H9 (cell line): ENCODE results near the gene LONP2. TPM values are rescaled to one million over a fixed set of nuclear protein-coding genes. Genes with fewer than 3 reads are reported as not detected.

Experiments
- DNase-seq: peaks from one replicate; pipeline ENCODE4 v3.0.0-alpha.2; 2017
- H2AFZ ChIP-seq: one replicate; pipeline ENCODE4 v1.6.1; 2013; ENCODE audit warnings: mild to moderate bottlenecking, low read length, control low read depth, moderate library complexity
- H2AK5ac ChIP-seq: 2 replicates; pipeline ENCODE4 v1.6.1; 2013; ENCODE audit warnings: low read length, control low read depth, mixed read lengths; ENCODE audit not compliant: insufficient read length
- H2BK120ac ChIP-seq: one replicate; pipeline ENCODE4 v1.6.1; 2013; ENCODE audit warnings: low read depth, mild to moderate bottlenecking, low read length, control low read depth, inconsistent platforms; ENCODE audit not compliant: poor library complexity, severe bottlenecking
- H2BK12ac ChIP-seq: 2 replicates; pipeline ENCODE4 v1.6.1; 2013; ENCODE audit warnings: low read length, control low read depth, mixed read lengths, low read depth; ENCODE audit not compliant: insufficient read length
- H2BK15ac ChIP-seq: 2 replicates; pipeline ENCODE4 v1.6.1; 2013; ENCODE audit warnings: low read depth, low read length, control low read depth
- H2BK20ac ChIP-seq: one replicate; pipeline ENCODE4 v1.6.1; 2013; ENCODE audit warnings: low read depth, mild to moderate bottlenecking, low read length, control low read depth, inconsistent platforms; ENCODE audit not compliant: poor library complexity, severe bottlenecking
- H2BK5ac ChIP-seq: 2 replicates; pipeline ENCODE4 v1.6.1; 2013; ENCODE audit warnings: low read length, control low read depth, mixed read lengths; ENCODE audit not compliant: insufficient read length
- H3K14ac ChIP-seq: 2 replicates; pipeline ENCODE4 v1.6.1; 2013; ENCODE audit warnings: low read length, control low read depth; ENCODE audit not compliant: insufficient read depth
- H3K18ac ChIP-seq: 2 replicates; pipeline ENCODE4 v1.6.1; 2013; ENCODE audit warnings: low read depth, mild to moderate bottlenecking, mixed read lengths, low read length, control low read depth; ENCODE audit not compliant: insufficient read length
- H3K23ac ChIP-seq: 2 replicates; pipeline ENCODE4 v1.6.1; 2013; ENCODE audit warnings: low read length, control low read depth, mixed read lengths, low read depth; ENCODE audit not compliant: insufficient read length
- H3K23me2 ChIP-seq: 2 replicates; pipeline ENCODE4 v1.6.1; 2013; ENCODE audit warnings: low read depth, mild to moderate bottlenecking, mixed read lengths, low read length, control low read depth; ENCODE audit not compliant: insufficient read length, poor library complexity, severe bottlenecking
- H3K27ac ChIP-seq: 2 replicates; pipeline ENCODE4 v1.5.1; 2013; ENCODE audit warnings: low read length, control low read depth, mixed read lengths, low read depth; ENCODE audit not compliant: insufficient read length
- H3K27me3 ChIP-seq: 2 replicates; pipeline ENCODE4 v1.6.1; 2013; ENCODE audit warnings: low read length, control low read depth, inconsistent platforms; ENCODE audit not compliant: insufficient read depth
- H3K4ac ChIP-seq: 2 replicates; pipeline ENCODE4 v1.6.1; 2013; ENCODE audit warnings: low read depth, mild to moderate bottlenecking, control low read depth, inconsistent platforms, low read length, moderate library complexity
- H3K4me1 ChIP-seq: 2 replicates; pipeline ENCODE4 v1.6.1; 2013; ENCODE audit warnings: low read length, control low read depth, inconsistent platforms; ENCODE audit not compliant: insufficient read depth
- H3K4me2 ChIP-seq: 2 replicates; pipeline ENCODE4 v1.6.1; 2013; ENCODE audit warnings: low read length, control low read depth, mixed read lengths; ENCODE audit not compliant: insufficient read length, insufficient read depth
- H3K56ac ChIP-seq: 2 replicates; pipeline ENCODE4 v1.6.1; 2013; ENCODE audit warnings: low read depth, mild to moderate bottlenecking, mixed read lengths, low read length, control low read depth; ENCODE audit not compliant: insufficient read length
- H3K79me1 ChIP-seq: 2 replicates; pipeline ENCODE4 v1.6.1; 2013; ENCODE audit warnings: low read depth, mild to moderate bottlenecking, moderate library complexity, low read length, control low read depth, inconsistent platforms; ENCODE audit not compliant: insufficient read depth, poor library complexity, severe bottlenecking
- H3K79me2 ChIP-seq: 2 replicates; pipeline ENCODE4 v1.6.1; 2013; ENCODE audit warnings: low read length, control low read depth, inconsistent platforms; ENCODE audit not compliant: insufficient read depth
- H3K9ac ChIP-seq: 2 replicates; pipeline ENCODE4 v1.6.1; 2013; ENCODE audit warnings: low read length, control low read depth, mixed read lengths; ENCODE audit not compliant: insufficient read length; ENCODE audit errors: extremely low read depth
- H3K9me3 ChIP-seq: one replicate; pipeline ENCODE4 v1.6.1; 2013; ENCODE audit warnings: low read depth, low read length, inconsistent platforms; ENCODE audit not compliant: control insufficient read depth
- H3T11ph ChIP-seq: one replicate; pipeline ENCODE4 v1.6.1; 2013; ENCODE audit warnings: mild to moderate bottlenecking, low read length, control low read depth, inconsistent platforms
- H4K20me1 ChIP-seq: one replicate; pipeline ENCODE4 v1.6.1; 2013; ENCODE audit not compliant: control insufficient read depth, insufficient read length, insufficient read depth
- H4K5ac ChIP-seq: 2 replicates; pipeline ENCODE4 v1.6.1; 2013; ENCODE audit warnings: low read depth, mild to moderate bottlenecking, mixed read lengths, low read length, control low read depth; ENCODE audit not compliant: insufficient read length
- H4K8ac ChIP-seq: replicated peaks from 2 replicates; pipeline ENCODE4 v1.6.1; 2013; ENCODE audit warnings: low read length, control low read depth, mixed read lengths, low read depth; ENCODE audit not compliant: insufficient read length
- H4K91ac ChIP-seq: 2 replicates; pipeline ENCODE4 v1.6.1; 2013; ENCODE audit warnings: low read depth, mild to moderate bottlenecking, moderate library complexity, mixed read lengths, low read length, control low read depth; ENCODE audit not compliant: insufficient read length
- H3K27ac Mint-ChIP-seq, 3 experiments: 2 replicates in 2 of 3; 3 replicates in 1 of 3; pipeline ENCODE4 v1.8.0; 2020 to 2021; ENCODE audit warnings: mixed read lengths in 3 of 3, mild to moderate bottlenecking in 1 of 3, moderate library complexity in 1 of 3
- H3K27me3 Mint-ChIP-seq: 2 replicates; pipeline ENCODE4 v1.8.0; 2021; ENCODE audit warnings: low read depth, mild to moderate bottlenecking, moderate library complexity, mixed read lengths
- H3K36me3 Mint-ChIP-seq, 3 experiments: 2 replicates in 2 of 3; 3 replicates in 1 of 3; pipeline ENCODE4 v1.8.0; 2020 to 2021; ENCODE audit warnings: low read depth in 3 of 3, mixed read lengths in 3 of 3; ENCODE audit not compliant: insufficient read depth in 1 of 3
- H3K4me1 Mint-ChIP-seq, 2 experiments: 2 replicates each; pipeline ENCODE4 v1.8.0; 2020; ENCODE audit warnings: mixed read lengths in 2 of 2
- H3K4me3 Mint-ChIP-seq, 2 experiments: 2 replicates in 1 of 2; 3 replicates in 1 of 2; pipeline ENCODE4 v1.8.0; 2020 to 2021; ENCODE audit warnings: mild to moderate bottlenecking in 2 of 2, mixed read lengths in 2 of 2, moderate library complexity in 1 of 2
- H3K9me3 Mint-ChIP-seq, 2 experiments: 2 replicates in 1 of 2; 3 replicates in 1 of 2; pipeline ENCODE4 v1.8.0; 2020; ENCODE audit warnings: mild to moderate bottlenecking in 2 of 2, mixed read lengths in 2 of 2, moderate library complexity in 1 of 2
- CTCF ChIP-seq: fragments of 200-600 bp; sonication (generic); conservative IDR thresholded peaks from 3 replicates; pipeline ENCODE4 v1.8.0; 2021; ENCODE audit warnings: antibody characterized with exemption, mild to moderate bottlenecking
- WGBS: extraction: QIAGEN DNeasy Blood & Tissue Kit; methylation state at CpG from one replicate; pipeline ENCODE4 v1.1.7; 2013; ENCODE audit warnings: missing lambda C conversion rate, low lambda C conversion rate, mixed read lengths; ENCODE audit not compliant: insufficient read length; ENCODE audit errors: extremely low coverage; 5-methylcytosine and 5-hydroxymethylcytosine counted together
- total RNA-seq: library from RNA; stranded (reverse); gene quantifications from 2 replicates; pipeline ENCODE4 v1.2.1, GENCODE V29; 2021

Gene LONP2
- total RNA-seq, 1 experiment from 2014 or later = 27.8 TPM

DNA sequence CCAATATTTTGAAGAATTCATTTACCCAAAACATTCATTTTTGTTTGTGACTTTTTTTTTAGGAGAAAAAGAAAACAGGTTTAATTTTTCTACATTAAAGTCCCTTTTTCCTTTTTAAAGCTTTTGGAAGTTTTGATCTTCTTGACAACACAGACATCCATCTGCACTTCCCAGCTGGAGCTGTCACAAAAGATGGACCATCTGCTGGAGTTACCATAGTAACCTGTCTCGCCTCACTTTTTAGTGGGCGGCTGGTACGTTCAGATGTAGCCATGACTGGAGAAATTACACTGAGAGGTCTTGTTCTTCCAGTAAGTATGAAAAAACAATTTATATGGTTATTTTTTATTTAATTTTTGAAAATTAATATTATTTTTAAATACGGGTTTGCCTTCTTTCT lies 103.9 kb downstream of the LONP2 start:
- no peak for TF ChIP-seq CTCF
- no peaks in the 10 kb centered on the region for H3K9me3 Mint-ChIP-seq
- H3K9me3 ChIP-seq = no peaks in the 10 kb centered on the region
- H3K79me2 ChIP-seq = 0 out of 2 replicates have a peak, but pooled peaks cover 3% of the 10 kb centered on the region
- no peak overlapping the region for H2BK5ac ChIP-seq
- no peak for DNase-seq
- no peak overlapping the region for H2BK15ac ChIP-seq
- H3K23ac ChIP-seq = no peak overlapping the region
- no peak overlapping the region for H2AFZ ChIP-seq
- no peaks in the 10 kb centered on the region for H3K23me2 ChIP-seq
- H3K79me1 ChIP-seq = no peaks in the 10 kb centered on the region
- H3K56ac ChIP-seq = no peak overlapping the region
- H2BK120ac ChIP-seq = no peak overlapping the region
- no peaks in the 10 kb centered on the region for H3K27me3 Mint-ChIP-seq
- H3K18ac ChIP-seq = no peak overlapping the region
- H2BK12ac ChIP-seq = no peak overlapping the region
- H3K27ac ChIP-seq = no peak overlapping the region
- H3T11ph ChIP-seq = no peak overlapping the region
- H3K14ac ChIP-seq = no peak overlapping the region
- H3K27ac Mint-ChIP-seq = no peak overlapping the region
- no CpG with 5 or more reads among the region's 4 CpGs for WGBS
- no peak overlapping the region for H3K9ac ChIP-seq
- no peak overlapping the region for H3K4me2 ChIP-seq
- no peaks in the 10 kb centered on the region for H3K27me3 ChIP-seq
- no peak overlapping the region for H3K4ac ChIP-seq
- H3K4me3 Mint-ChIP-seq = no peak overlapping the region
- H4K20me1 ChIP-seq = no peaks in the 10 kb centered on the region
- H4K91ac ChIP-seq = no peak overlapping the region
- no peaks in the 10 kb centered on the region for H3K4me1 ChIP-seq
- peaks cover 11 to 42% (median 21%) of the 10 kb centered on the region in 3 experiments; a peak in 5 of 7 replicates for H3K36me3 Mint-ChIP-seq
- no peak overlapping the region for H4K5ac ChIP-seq
- H3K4me1 Mint-ChIP-seq = no peaks in the 10 kb centered on the region
- H2AK5ac ChIP-seq = no peak overlapping the region
- H4K8ac ChIP-seq = no peak overlapping the region
- no peak overlapping the region for H2BK20ac ChIP-seq
